SK-N-SH treated with all-trans-retinoic acid at 6 μM for 48 hours (cell line): ENCODE data around the gene SCPEP1.

Experiments used
- ESRRG ChIP-seq: fragments of 250-450 bp; sonication (Bioruptor Pico); IDR thresholded peaks from 2 replicates; pipeline ENCODE4 v1.6.1; 2021; ENCODE audit warnings: mild to moderate bottlenecking
- ZFP30 ChIP-seq: fragments of 450-650 bp; formaldehyde crosslinking; IDR thresholded peaks from 2 replicates; pipeline ENCODE4 v1.5.0; 2022; ENCODE audit warnings: mild to moderate bottlenecking, moderate library complexity
- ZNF565 ChIP-seq: fragments of 450-650 bp; formaldehyde crosslinking; conservative IDR thresholded peaks from 2 replicates; pipeline ENCODE4 v1.5.0; 2020; ENCODE audit warnings: low read depth, mild to moderate bottlenecking, moderate library complexity

GRCh38 chr17:57011491-57012015 lies 33.6 kb downstream of the SCPEP1 start:
- TF ChIP-seq ZFP30 (CRISPR knock-in tag), result no peak
- no peak for TF ChIP-seq ESRRG
- no peak for TF ChIP-seq ZNF565 (CRISPR knock-in tag)
